CD4-positive, alpha-beta T cell treated with Interleukin-10 for 1 hour (primary cell): ENCODE measurements around the gene NTNG2.
A peak's percentile ranks its signal among the peaks of the same experiment; 100 is the strongest.

Experiments
- DNase-seq: peaks from one replicate; pipeline ENCODE4 v3.0.0-alpha.2; 2020

NTNG2 gene

GRCh38 chr9:132238026-132238972, 76.4 kb downstream of the NTNG2 start:
- DNase-seq: no peak

DNA sequence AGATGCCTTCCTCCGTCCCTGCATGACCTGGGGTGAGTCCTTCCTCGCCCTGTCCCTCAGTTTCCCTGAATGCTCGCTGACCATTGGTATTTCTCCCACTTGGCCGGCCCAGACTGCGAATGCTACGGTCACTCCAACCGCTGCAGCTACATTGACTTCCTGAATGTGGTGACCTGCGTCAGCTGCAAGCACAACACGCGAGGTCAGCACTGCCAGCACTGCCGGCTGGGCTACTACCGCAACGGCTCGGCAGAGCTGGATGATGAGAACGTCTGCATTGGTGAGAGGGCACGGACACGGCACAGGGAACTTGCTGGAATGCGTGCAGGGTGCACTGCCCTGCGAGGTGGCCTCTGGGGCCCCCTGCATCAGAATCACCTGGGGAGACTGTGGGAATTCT, 77.1 kb downstream of the NTNG2 start:
- no peak for DNase-seq

- no peak for DNase-seq
Observed at GRCh38 chr9:132239518-132239917, 77.7 kb downstream of the NTNG2 start.

DNA sequence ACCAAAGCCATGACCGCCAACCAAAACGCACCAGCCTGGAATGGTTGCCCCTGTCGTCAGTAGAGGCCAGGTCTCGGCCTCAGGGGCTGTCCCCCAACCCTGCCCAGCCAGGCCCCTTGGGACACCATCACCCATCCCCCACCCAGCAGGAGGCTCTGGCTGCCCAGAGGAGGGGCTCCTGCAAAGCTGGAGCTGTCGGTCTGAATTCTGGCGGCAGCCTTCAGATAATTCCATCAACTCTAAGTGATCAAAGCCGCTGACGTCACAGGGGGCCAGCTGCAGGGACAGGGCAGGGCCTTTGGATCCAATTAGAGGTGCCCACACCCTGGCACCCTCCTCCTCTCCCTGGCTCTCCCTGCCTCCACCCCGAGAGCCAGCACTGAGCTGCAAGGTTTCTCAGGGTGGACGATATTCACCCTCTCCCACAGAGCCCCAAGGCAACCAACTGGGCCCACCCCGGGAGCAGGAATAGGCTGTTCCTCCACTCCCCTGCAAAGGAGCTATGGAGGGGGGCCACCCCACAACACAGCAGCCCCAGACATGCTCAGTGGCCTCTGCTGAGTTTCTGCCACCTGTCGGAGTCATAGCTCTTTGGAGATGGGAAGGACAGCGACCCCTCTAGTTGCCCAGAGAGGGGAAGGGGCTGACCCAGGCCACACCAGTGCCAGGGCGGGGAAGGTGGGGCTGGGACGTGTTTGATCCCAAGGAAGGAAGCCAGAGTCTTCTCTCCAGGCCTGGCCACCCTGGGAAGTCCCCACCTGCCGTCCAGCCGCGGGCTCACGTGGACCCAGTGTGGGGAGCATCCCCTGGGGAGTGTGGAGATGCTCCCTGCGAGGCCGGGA, 78.4 kb downstream of the NTNG2 start:
- DNase-seq: no peak

GRCh38 chr9:132240841-132241482, 79.1 kb downstream of the NTNG2 start:
- DNase-seq: peak; percentile 100

GRCh38 chr9:132241483-132241839, 79.6 kb downstream of the NTNG2 start:
- DNase-seq: no peak

DNA sequence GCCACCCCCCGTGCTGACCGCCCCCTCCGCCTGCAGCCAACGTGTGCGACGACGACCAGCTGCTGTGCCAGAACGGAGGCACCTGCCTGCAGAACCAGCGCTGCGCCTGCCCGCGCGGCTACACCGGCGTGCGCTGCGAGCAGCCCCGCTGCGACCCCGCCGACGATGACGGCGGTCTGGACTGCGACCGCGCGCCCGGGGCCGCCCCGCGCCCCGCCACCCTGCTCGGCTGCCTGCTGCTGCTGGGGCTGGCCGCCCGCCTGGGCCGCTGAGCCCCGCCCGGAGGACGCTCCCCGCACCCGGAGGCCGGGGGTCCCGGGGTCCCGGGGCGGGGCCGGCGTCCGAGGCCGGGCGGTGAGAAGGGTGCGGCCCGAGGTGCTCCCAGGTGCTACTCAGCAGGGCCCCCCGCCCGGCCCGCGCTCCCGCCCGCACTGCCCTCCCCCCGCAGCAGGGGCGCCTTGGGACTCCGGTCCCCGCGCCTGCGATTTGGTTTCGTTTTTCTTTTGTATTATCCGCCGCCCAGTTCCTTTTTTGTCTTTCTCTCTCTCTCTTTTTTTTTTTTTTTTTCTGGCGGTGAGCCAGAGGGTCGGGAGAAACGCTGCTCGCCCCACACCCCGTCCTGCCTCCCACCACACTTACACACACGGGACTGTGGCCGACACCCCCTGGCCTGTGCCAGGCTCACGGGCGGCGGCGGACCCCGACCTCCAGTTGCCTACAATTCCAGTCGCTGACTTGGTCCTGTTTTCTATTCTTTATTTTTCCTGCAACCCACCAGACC, 80.2 kb downstream of the NTNG2 start:
- peak; percentile 76 for DNase-seq

DNA sequence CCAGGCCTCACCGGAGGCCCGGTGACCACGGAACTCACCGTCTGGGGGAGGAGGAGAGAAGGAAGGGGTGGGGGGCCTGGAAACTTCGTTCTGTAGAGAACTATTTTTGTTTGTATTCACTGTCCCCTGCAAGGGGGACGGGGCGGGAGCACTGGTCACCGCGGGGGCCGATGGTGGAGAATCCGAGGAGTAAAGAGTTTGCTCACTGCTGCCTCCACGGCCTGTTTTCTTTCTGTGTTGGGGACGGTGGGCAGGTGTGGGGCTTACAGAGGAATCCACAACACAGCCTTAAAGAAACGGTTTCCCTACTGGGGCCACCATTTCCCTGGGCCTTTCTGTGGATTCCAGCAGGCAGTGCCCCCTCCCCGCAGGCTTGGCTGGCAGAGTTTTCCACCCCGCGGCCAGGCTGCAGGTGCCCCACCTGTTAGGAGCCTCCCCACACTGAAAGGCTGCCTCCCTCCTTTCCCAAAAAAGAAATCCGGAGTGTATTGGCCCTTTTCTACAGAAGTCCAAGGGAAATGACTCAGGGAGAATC, 80.8 kb downstream of the NTNG2 start:
- DNase-seq: no peak

- DNase-seq: no peak
Observed at GRCh38 chr9:132243156-132244074, 81.6 kb downstream of the NTNG2 start.

DNA sequence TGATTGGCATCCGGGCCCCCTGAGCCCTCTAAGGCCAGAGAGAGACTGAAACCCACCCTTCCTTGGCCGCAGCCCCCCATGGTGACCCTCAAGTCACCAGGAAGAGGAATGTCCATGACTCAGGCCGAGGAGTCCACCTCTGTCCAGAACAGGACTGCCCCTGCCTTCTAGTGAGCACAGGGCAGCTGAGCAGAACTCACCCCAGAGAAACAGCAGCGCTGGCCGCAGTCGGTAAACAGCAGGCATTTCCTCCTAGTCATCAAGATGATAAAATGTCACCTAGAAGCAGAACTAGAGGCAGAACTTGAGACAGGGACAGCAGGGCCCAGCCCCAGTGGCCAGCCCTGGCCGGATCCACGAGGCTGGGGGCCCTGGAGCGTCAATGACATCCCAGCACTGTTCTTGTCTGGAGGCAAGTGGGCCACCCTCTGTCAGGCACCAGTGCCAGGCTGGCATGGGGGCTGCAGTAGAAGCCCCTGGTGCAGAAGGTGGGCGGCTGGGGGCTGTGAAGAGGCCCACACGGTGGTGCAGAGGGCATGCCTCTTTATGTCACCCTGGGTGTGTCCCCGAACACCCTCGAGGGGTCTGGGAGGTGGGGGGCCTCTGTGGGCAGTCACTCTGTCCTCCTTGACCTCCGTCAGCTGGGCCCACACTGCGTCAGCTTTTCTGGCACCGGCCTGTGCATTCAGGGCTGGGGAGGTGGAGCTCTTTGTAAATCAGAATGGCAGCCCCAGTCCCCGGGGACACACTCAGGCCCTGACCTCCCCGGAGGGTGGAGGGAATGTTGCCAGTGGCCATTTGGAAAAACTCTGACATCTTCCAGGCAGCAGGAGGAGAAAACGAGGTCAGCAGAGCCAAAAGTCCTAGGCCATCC, 83.0 kb downstream of the NTNG2 start:
- DNase-seq: no peak

DNA sequence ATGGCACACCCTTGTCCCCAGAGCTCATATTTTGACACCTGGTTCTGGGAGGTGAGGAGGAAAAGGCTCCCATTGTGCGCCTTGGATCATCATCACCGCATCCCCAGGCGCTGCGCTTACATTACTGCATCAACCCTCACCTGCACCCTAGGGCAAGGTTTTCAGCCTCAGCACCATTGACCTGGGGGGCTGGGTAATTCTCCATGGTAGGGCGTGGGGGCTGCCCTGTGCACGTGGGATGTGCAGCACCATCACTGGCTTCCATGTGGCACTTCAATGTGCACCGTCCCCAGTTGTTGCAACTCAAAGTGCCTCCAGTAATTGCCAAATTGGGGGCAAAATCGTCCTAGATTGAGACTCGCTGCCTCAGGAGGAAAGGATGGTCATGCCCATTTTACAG, 83.6 kb downstream of the NTNG2 start:
- no peak for DNase-seq

- DNase-seq: no peak
Observed at GRCh38 chr9:132247942-132248341, 86.1 kb downstream of the NTNG2 start.

GRCh38 chr9:132249123-132249522, 87.3 kb downstream of the NTNG2 start:
- no peak for DNase-seq

GRCh38 chr9:132249690-132250089, 87.8 kb downstream of the NTNG2 start:
- DNase-seq: no peak

GRCh38 chr9:132250324-132251262, 88.7 kb downstream of the NTNG2 start:
- DNase-seq: no peak

DNA sequence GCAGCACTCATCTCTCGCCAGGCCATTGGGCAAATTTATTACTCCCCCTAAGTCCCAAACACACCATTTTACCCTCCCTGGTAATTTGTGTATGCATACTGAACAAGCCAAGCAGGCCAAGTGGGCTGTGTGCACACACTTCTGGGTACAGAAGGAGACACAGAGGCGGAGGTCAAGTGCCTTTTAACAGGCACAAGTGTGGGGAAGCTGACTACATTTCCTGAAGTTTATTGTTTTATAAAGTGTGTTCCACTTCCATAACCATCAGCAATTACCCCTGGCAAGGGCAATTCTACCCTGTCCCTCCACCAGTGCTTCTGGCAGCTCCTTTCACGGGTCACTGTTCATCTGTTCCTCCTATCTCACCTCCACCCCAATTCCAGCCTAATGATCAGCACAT, 99.0 kb downstream of the NTNG2 start:
- no peak for DNase-seq

GRCh38 chr9:132266017-132266416, 104.2 kb downstream of the NTNG2 start:
- DNase-seq: no peak

- DNase-seq: no peak
Observed at GRCh38 chr9:132267660-132268059, 105.8 kb downstream of the NTNG2 start.
